H9 (cell line): Measurements from ENCODE around the gene CRIP2. TPM values are rescaled to one million over a fixed set of nuclear protein-coding genes. Genes with fewer than 3 reads are reported as not detected.

ENCODE experiments used
- DNase-seq: peaks from one replicate; pipeline ENCODE4 v3.0.0-alpha.2; 2017
- H2AFZ ChIP-seq: one replicate; pipeline ENCODE4 v1.6.1; 2013; ENCODE audit warnings: mild to moderate bottlenecking, low read length, control low read depth, moderate library complexity
- H2AK5ac ChIP-seq: 2 replicates; pipeline ENCODE4 v1.6.1; 2013; ENCODE audit warnings: low read length, control low read depth, mixed read lengths; ENCODE audit not compliant: insufficient read length
- H2BK120ac ChIP-seq: one replicate; pipeline ENCODE4 v1.6.1; 2013; ENCODE audit warnings: low read depth, mild to moderate bottlenecking, low read length, control low read depth, inconsistent platforms; ENCODE audit not compliant: poor library complexity, severe bottlenecking
- H2BK12ac ChIP-seq: 2 replicates; pipeline ENCODE4 v1.6.1; 2013; ENCODE audit warnings: low read length, control low read depth, mixed read lengths, low read depth; ENCODE audit not compliant: insufficient read length
- H2BK15ac ChIP-seq: 2 replicates; pipeline ENCODE4 v1.6.1; 2013; ENCODE audit warnings: low read depth, low read length, control low read depth
- H2BK20ac ChIP-seq: one replicate; pipeline ENCODE4 v1.6.1; 2013; ENCODE audit warnings: low read depth, mild to moderate bottlenecking, low read length, control low read depth, inconsistent platforms; ENCODE audit not compliant: poor library complexity, severe bottlenecking
- H2BK5ac ChIP-seq: 2 replicates; pipeline ENCODE4 v1.6.1; 2013; ENCODE audit warnings: low read length, control low read depth, mixed read lengths; ENCODE audit not compliant: insufficient read length
- H3K14ac ChIP-seq: 2 replicates; pipeline ENCODE4 v1.6.1; 2013; ENCODE audit warnings: low read length, control low read depth; ENCODE audit not compliant: insufficient read depth
- H3K18ac ChIP-seq: 2 replicates; pipeline ENCODE4 v1.6.1; 2013; ENCODE audit warnings: low read depth, mild to moderate bottlenecking, mixed read lengths, low read length, control low read depth; ENCODE audit not compliant: insufficient read length
- H3K23ac ChIP-seq: 2 replicates; pipeline ENCODE4 v1.6.1; 2013; ENCODE audit warnings: low read length, control low read depth, mixed read lengths, low read depth; ENCODE audit not compliant: insufficient read length
- H3K23me2 ChIP-seq: 2 replicates; pipeline ENCODE4 v1.6.1; 2013; ENCODE audit warnings: low read depth, mild to moderate bottlenecking, mixed read lengths, low read length, control low read depth; ENCODE audit not compliant: insufficient read length, poor library complexity, severe bottlenecking
- H3K27ac ChIP-seq: 2 replicates; pipeline ENCODE4 v1.5.1; 2013; ENCODE audit warnings: low read length, control low read depth, mixed read lengths, low read depth; ENCODE audit not compliant: insufficient read length
- H3K27me3 ChIP-seq: 2 replicates; pipeline ENCODE4 v1.6.1; 2013; ENCODE audit warnings: low read length, control low read depth, inconsistent platforms; ENCODE audit not compliant: insufficient read depth
- H3K4ac ChIP-seq: 2 replicates; pipeline ENCODE4 v1.6.1; 2013; ENCODE audit warnings: low read depth, mild to moderate bottlenecking, control low read depth, inconsistent platforms, low read length, moderate library complexity
- H3K4me1 ChIP-seq: 2 replicates; pipeline ENCODE4 v1.6.1; 2013; ENCODE audit warnings: low read length, control low read depth, inconsistent platforms; ENCODE audit not compliant: insufficient read depth
- H3K4me2 ChIP-seq: 2 replicates; pipeline ENCODE4 v1.6.1; 2013; ENCODE audit warnings: low read length, control low read depth, mixed read lengths; ENCODE audit not compliant: insufficient read length, insufficient read depth
- H3K56ac ChIP-seq: 2 replicates; pipeline ENCODE4 v1.6.1; 2013; ENCODE audit warnings: low read depth, mild to moderate bottlenecking, mixed read lengths, low read length, control low read depth; ENCODE audit not compliant: insufficient read length
- H3K79me1 ChIP-seq: 2 replicates; pipeline ENCODE4 v1.6.1; 2013; ENCODE audit warnings: low read depth, mild to moderate bottlenecking, moderate library complexity, low read length, control low read depth, inconsistent platforms; ENCODE audit not compliant: insufficient read depth, poor library complexity, severe bottlenecking
- H3K79me2 ChIP-seq: 2 replicates; pipeline ENCODE4 v1.6.1; 2013; ENCODE audit warnings: low read length, control low read depth, inconsistent platforms; ENCODE audit not compliant: insufficient read depth
- H3K9ac ChIP-seq: 2 replicates; pipeline ENCODE4 v1.6.1; 2013; ENCODE audit warnings: low read length, control low read depth, mixed read lengths; ENCODE audit not compliant: insufficient read length; ENCODE audit errors: extremely low read depth
- H3K9me3 ChIP-seq: one replicate; pipeline ENCODE4 v1.6.1; 2013; ENCODE audit warnings: low read depth, low read length, inconsistent platforms; ENCODE audit not compliant: control insufficient read depth
- H3T11ph ChIP-seq: one replicate; pipeline ENCODE4 v1.6.1; 2013; ENCODE audit warnings: mild to moderate bottlenecking, low read length, control low read depth, inconsistent platforms
- H4K20me1 ChIP-seq: one replicate; pipeline ENCODE4 v1.6.1; 2013; ENCODE audit not compliant: control insufficient read depth, insufficient read length, insufficient read depth
- H4K5ac ChIP-seq: 2 replicates; pipeline ENCODE4 v1.6.1; 2013; ENCODE audit warnings: low read depth, mild to moderate bottlenecking, mixed read lengths, low read length, control low read depth; ENCODE audit not compliant: insufficient read length
- H4K8ac ChIP-seq: replicated peaks from 2 replicates; pipeline ENCODE4 v1.6.1; 2013; ENCODE audit warnings: low read length, control low read depth, mixed read lengths, low read depth; ENCODE audit not compliant: insufficient read length
- H4K91ac ChIP-seq: 2 replicates; pipeline ENCODE4 v1.6.1; 2013; ENCODE audit warnings: low read depth, mild to moderate bottlenecking, moderate library complexity, mixed read lengths, low read length, control low read depth; ENCODE audit not compliant: insufficient read length
- H3K27ac Mint-ChIP-seq, 3 experiments: 2 replicates in 2 of 3; 3 replicates in 1 of 3; pipeline ENCODE4 v1.8.0; 2020 to 2021; ENCODE audit warnings: mixed read lengths in 3 of 3, mild to moderate bottlenecking in 1 of 3, moderate library complexity in 1 of 3
- H3K27me3 Mint-ChIP-seq: 2 replicates; pipeline ENCODE4 v1.8.0; 2021; ENCODE audit warnings: low read depth, mild to moderate bottlenecking, moderate library complexity, mixed read lengths
- H3K36me3 Mint-ChIP-seq, 3 experiments: 2 replicates in 2 of 3; 3 replicates in 1 of 3; pipeline ENCODE4 v1.8.0; 2020 to 2021; ENCODE audit warnings: low read depth in 3 of 3, mixed read lengths in 3 of 3; ENCODE audit not compliant: insufficient read depth in 1 of 3
- H3K4me1 Mint-ChIP-seq, 2 experiments: 2 replicates each; pipeline ENCODE4 v1.8.0; 2020; ENCODE audit warnings: mixed read lengths in 2 of 2
- H3K4me3 Mint-ChIP-seq, 2 experiments: 2 replicates in 1 of 2; 3 replicates in 1 of 2; pipeline ENCODE4 v1.8.0; 2020 to 2021; ENCODE audit warnings: mild to moderate bottlenecking in 2 of 2, mixed read lengths in 2 of 2, moderate library complexity in 1 of 2
- H3K9me3 Mint-ChIP-seq, 2 experiments: 2 replicates in 1 of 2; 3 replicates in 1 of 2; pipeline ENCODE4 v1.8.0; 2020; ENCODE audit warnings: mild to moderate bottlenecking in 2 of 2, mixed read lengths in 2 of 2, moderate library complexity in 1 of 2
- WGBS: extraction: QIAGEN DNeasy Blood & Tissue Kit; methylation state at CpG from one replicate; pipeline ENCODE4 v1.1.7; 2013; ENCODE audit warnings: missing lambda C conversion rate, low lambda C conversion rate, mixed read lengths; ENCODE audit not compliant: insufficient read length; ENCODE audit errors: extremely low coverage; 5-methylcytosine and 5-hydroxymethylcytosine counted together
- total RNA-seq: library from RNA; stranded (reverse); gene quantifications from 2 replicates; pipeline ENCODE4 v1.2.1, GENCODE V29; 2021
- TF ChIP-seq, protein P1 (sequence below): fragments of 200-600 bp; sonication (generic); conservative IDR thresholded peaks from 3 replicates; pipeline ENCODE4 v1.8.0; 2021; ENCODE audit warnings: antibody characterized with exemption, mild to moderate bottlenecking

CRIP2 gene
- total RNA-seq, 1 experiment from 2014 or later = 5.7 TPM

DNA sequence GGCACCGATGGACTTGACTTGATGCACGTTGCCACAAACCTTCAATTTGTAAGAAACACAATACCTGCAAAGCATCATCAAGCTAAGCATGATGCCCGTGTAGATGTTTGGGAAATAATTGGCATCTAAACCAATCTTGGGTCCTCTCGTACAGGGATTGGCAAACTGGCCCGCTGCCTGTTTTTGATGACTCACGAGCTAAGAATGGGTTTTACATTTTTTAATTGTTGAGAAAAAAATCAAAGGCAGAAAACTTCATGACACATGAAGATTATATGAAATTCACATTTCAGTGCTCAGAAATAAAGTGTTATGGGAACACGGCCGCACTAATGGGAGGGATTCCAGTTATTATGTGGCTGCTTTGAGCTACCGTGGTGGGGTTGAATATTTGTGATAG lies 44.1 kb upstream of the CRIP2 start:
- Histone ChIP-seq H3K18ac (no peak overlapping the region), H2AK5ac (no peak overlapping the region), H4K91ac (no peak overlapping the region), H3K27me3 (no peaks in the 10 kb centered on the region), H2BK12ac (no peak overlapping the region), H3K4me1 (no peaks in the 10 kb centered on the region), H3K56ac (no peak overlapping the region), H2BK120ac (no peak overlapping the region), H3K14ac (no peak overlapping the region), H3K79me1 (peaks cover 17% of the 10 kb centered on the region), H3K9me3 (no peaks in the 10 kb centered on the region), H3K4ac (no peak overlapping the region), H2BK15ac (no peak overlapping the region), H3K4me2 (no peak overlapping the region), H3K27ac (no peak overlapping the region), H4K5ac (no peak overlapping the region), H3K23ac (no peak overlapping the region), H3K9ac (no peak overlapping the region), H3T11ph (no peak overlapping the region), H2AFZ (no peak overlapping the region), H4K20me1 (no peaks in the 10 kb centered on the region), H4K8ac (no peak overlapping the region), H2BK5ac (no peak overlapping the region), H2BK20ac (no peak overlapping the region), H3K79me2 (peaks cover 36% of the 10 kb centered on the region; the same call in 1 of the 2 replicates), H3K23me2 (no peaks in the 10 kb centered on the region)
- WGBS = no CpG with 5 or more reads among the region's 9 CpGs
- peaks cover 0 to 3% of the 10 kb centered on the region in 2 experiments; a peak in 1 of 5 replicates for H3K9me3 Mint-ChIP-seq
- H3K4me3 Mint-ChIP-seq = no peak overlapping the region
- H3K4me1 Mint-ChIP-seq = peaks cover 11 to 12% of the 10 kb centered on the region in 2 experiments
- H3K36me3 Mint-ChIP-seq = peaks cover 36 to 54% (median 44%) of the 10 kb centered on the region in 3 experiments
- DNase-seq = no peak
- H3K27me3 Mint-ChIP-seq = no peaks in the 10 kb centered on the region; the same call in 1 of the 2 replicates
- TF ChIP-seq, protein P1, sequence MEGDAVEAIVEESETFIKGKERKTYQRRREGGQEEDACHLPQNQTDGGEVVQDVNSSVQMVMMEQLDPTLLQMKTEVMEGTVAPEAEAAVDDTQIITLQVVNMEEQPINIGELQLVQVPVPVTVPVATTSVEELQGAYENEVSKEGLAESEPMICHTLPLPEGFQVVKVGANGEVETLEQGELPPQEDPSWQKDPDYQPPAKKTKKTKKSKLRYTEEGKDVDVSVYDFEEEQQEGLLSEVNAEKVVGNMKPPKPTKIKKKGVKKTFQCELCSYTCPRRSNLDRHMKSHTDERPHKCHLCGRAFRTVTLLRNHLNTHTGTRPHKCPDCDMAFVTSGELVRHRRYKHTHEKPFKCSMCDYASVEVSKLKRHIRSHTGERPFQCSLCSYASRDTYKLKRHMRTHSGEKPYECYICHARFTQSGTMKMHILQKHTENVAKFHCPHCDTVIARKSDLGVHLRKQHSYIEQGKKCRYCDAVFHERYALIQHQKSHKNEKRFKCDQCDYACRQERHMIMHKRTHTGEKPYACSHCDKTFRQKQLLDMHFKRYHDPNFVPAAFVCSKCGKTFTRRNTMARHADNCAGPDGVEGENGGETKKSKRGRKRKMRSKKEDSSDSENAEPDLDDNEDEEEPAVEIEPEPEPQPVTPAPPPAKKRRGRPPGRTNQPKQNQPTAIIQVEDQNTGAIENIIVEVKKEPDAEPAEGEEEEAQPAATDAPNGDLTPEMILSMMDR = no peak
- H3K27ac Mint-ChIP-seq = no peak overlapping the region
